ENCODE data around the gene MICAL2. TPM values are rescaled to one million over a fixed set of nuclear protein-coding genes. Genes with fewer than 3 reads are reported as not detected.

Gene MICAL2
- total and polyA plus RNA-seq, 2 donors (not counting 1 experiment from before 2014, with no cell fraction given): 0.32 to 0.40 TPM

- DNase-seq (no peak), ATAC-seq (ENCODE audit: low read depth) (no peak)
- no peak overlapping the region for H3K9ac ChIP-seq (ENCODE audit: low read length)
- no peaks in the 10 kb centered on the region for H3K27me3 ChIP-seq (replicated peaks in 1 of 4; ENCODE audit: control extremely low read depth in 1 of 4, control insufficient read depth in 3 of 4, insufficient read depth in 4 of 4, low read length in 3 of 4)
- no peaks in the 10 kb centered on the region for H3K9me3 ChIP-seq (ENCODE audit: control extremely low read depth in 1 of 3, control insufficient read depth in 2 of 3, insufficient read depth in 1 of 3, low read length in 2 of 3)
- ChIA-PET CTCF (no interaction called here), POLR2A (no interaction called here)
- intact Hi-C loops (cut with micrococcal nuclease): no loop called here
- H4K20me1 ChIP-seq (ENCODE audit: control insufficient read depth, insufficient read depth, low read length, poor library complexity, severe bottlenecking): no peaks in the 10 kb centered on the region
- no peak overlapping the region for H3K27ac Mint-ChIP-seq
- TF ChIP-seq EZH2 (IDR thresholded peaks at IDR 0.05; ENCODE audit: borderline replicate concordance, insufficient read depth, low read depth, low read length, poor library complexity, severe bottlenecking): no peak
- TF ChIP-seq CTCF (IDR thresholded peaks at IDR 0.05): no peak
- H3K4me1 Mint-ChIP-seq: no peaks in the 10 kb centered on the region
- H3K9me3 Mint-ChIP-seq (ENCODE audit: insufficient read depth): no peaks in the 10 kb centered on the region
- H2AFZ ChIP-seq (ENCODE audit: insufficient read depth, low read depth, low read length, poor library complexity, severe bottlenecking): no peak overlapping the region
- H3K4me3 Mint-ChIP-seq: no peak overlapping the region
- WGBS (ENCODE audit: insufficient coverage): 89% methylated on average over 3 of the region's 4 CpGs
- H3K79me2 ChIP-seq (ENCODE audit: control insufficient read depth, insufficient read depth, low read length): no peaks in the 10 kb centered on the region
- H3K36me3 ChIP-seq (replicated peaks in 1 of 2; ENCODE audit: control extremely low read depth in 1 of 2, control insufficient read depth in 1 of 2, extremely low read depth in 1 of 2, insufficient read depth in 2 of 2, low read length in 1 of 2): no peaks in the 10 kb centered on the region
- H3K27me3 Mint-ChIP-seq: peaks cover 21% of the 10 kb centered on the region
- no peak overlapping the region for H3K4me2 ChIP-seq (replicated peaks; ENCODE audit: low read depth, low read length, poor library complexity, severe bottlenecking)
- H3K4me3 ChIP-seq (ENCODE audit: control extremely low read depth in 1 of 5, extremely low read depth in 1 of 5, insufficient read depth in 1 of 5, low read depth in 2 of 5, low read length in 4 of 5): no peak overlapping the region
- H3K27ac ChIP-seq (ENCODE audit: low read length in 2 of 2): no peak overlapping the region
- no peaks in the 10 kb centered on the region for H3K4me1 ChIP-seq (ENCODE audit: control insufficient read depth in 2 of 2, insufficient read depth in 2 of 2, low read length in 2 of 2)
Measured at GRCh38 chr11:12127206-12127898, 17.0 kb downstream of the MICAL2 start.

- no peaks in the 10 kb centered on the region for H3K4me1 ChIP-seq (ENCODE audit: control insufficient read depth in 2 of 2, insufficient read depth in 2 of 2, low read length in 2 of 2)
- no peaks in the 10 kb centered on the region for H4K20me1 ChIP-seq (ENCODE audit: control insufficient read depth, insufficient read depth, low read length, poor library complexity, severe bottlenecking)
- H3K9ac ChIP-seq (ENCODE audit: low read length): no peak overlapping the region
- peaks cover 19% of the 10 kb centered on the region for H3K27me3 Mint-ChIP-seq
- no peaks in the 10 kb centered on the region for H3K4me1 Mint-ChIP-seq
- no CpG with 5 or more reads among the region's 1 CpG for WGBS (ENCODE audit: insufficient coverage)
- POLR2A ChIA-PET: no interaction called here
- no peak for TF ChIP-seq EZH2 (IDR thresholded peaks at IDR 0.05; ENCODE audit: borderline replicate concordance, insufficient read depth, low read depth, low read length, poor library complexity, severe bottlenecking)
- no peak for TF ChIP-seq CTCF (IDR thresholded peaks at IDR 0.05)
- H3K4me3 ChIP-seq (ENCODE audit: control extremely low read depth in 1 of 5, extremely low read depth in 1 of 5, insufficient read depth in 1 of 5, low read depth in 2 of 5, low read length in 4 of 5): no peak overlapping the region
- no peak overlapping the region for H3K4me2 ChIP-seq (replicated peaks; ENCODE audit: low read depth, low read length, poor library complexity, severe bottlenecking)
- H3K27ac Mint-ChIP-seq: no peak overlapping the region
- H3K79me2 ChIP-seq (ENCODE audit: control insufficient read depth, insufficient read depth, low read length): no peaks in the 10 kb centered on the region
- DNase-seq (no peak), ATAC-seq (ENCODE audit: low read depth) (no peak)
- no peaks in the 10 kb centered on the region for H3K9me3 Mint-ChIP-seq (ENCODE audit: insufficient read depth)
- H3K27me3 ChIP-seq (replicated peaks in 1 of 4; ENCODE audit: control extremely low read depth in 1 of 4, control insufficient read depth in 3 of 4, insufficient read depth in 4 of 4, low read length in 3 of 4): no peaks in the 10 kb centered on the region
- H3K36me3 ChIP-seq (replicated peaks in 1 of 2; ENCODE audit: control extremely low read depth in 1 of 2, control insufficient read depth in 1 of 2, extremely low read depth in 1 of 2, insufficient read depth in 2 of 2, low read length in 1 of 2): no peaks in the 10 kb centered on the region
- H3K9me3 ChIP-seq (ENCODE audit: control extremely low read depth in 1 of 3, control insufficient read depth in 2 of 3, insufficient read depth in 1 of 3, low read length in 2 of 3): no peaks in the 10 kb centered on the region
- intact Hi-C loops (cut with micrococcal nuclease): no loop called here
- H2AFZ ChIP-seq (ENCODE audit: insufficient read depth, low read depth, low read length, poor library complexity, severe bottlenecking): no peak overlapping the region
- no peak overlapping the region for H3K4me3 Mint-ChIP-seq
- H3K27ac ChIP-seq (ENCODE audit: low read length in 2 of 2): no peak overlapping the region
- CTCF ChIA-PET: no interaction called here
Measured at GRCh38 chr11:12128301-12128751, 17.9 kb downstream of the MICAL2 start.

Measured in B cell (primary cell).